ENCODE results near the gene GLRX2.

- TF ChIP-seq CTCF (IDR thresholded peaks at IDR 0.05) (no peak), EP300 (IDR thresholded peaks at IDR 0.05) (no peak), POLR2A (IDR thresholded peaks at IDR 0.05) (no peak)
Measured at GRCh38 chr1:193070386-193070753, 34.8 kb downstream of the GLRX2 start.

Measured in ovary (tissue), 3 donors.